GM10266 (cell line): ENCODE results near the gene SSU72.
"Not testable (repeated sequence)": the region's sequence is repeated elsewhere in the genome, so short reads cannot be mapped to it uniquely, and the experiment has no call there.

Experiments used
- DNase-seq: peaks from one replicate; pipeline ENCODE4 v3.0.0; 2012; ENCODE audit errors: extremely low spot score
- TF ChIP-seq, protein P1 (sequence below): IDR thresholded peaks from 2 replicates; pipeline ENCODE4 v1.5.1; 2012; ENCODE audit warnings: mild to moderate bottlenecking, low read depth; ENCODE audit not compliant: control insufficient read depth, insufficient read depth; ENCODE audit errors: missing control alignments

Gene SSU72

GRCh38 chr1:1531947-1532346, 42.7 kb downstream of the SSU72 start:
- TF ChIP-seq, protein P1, sequence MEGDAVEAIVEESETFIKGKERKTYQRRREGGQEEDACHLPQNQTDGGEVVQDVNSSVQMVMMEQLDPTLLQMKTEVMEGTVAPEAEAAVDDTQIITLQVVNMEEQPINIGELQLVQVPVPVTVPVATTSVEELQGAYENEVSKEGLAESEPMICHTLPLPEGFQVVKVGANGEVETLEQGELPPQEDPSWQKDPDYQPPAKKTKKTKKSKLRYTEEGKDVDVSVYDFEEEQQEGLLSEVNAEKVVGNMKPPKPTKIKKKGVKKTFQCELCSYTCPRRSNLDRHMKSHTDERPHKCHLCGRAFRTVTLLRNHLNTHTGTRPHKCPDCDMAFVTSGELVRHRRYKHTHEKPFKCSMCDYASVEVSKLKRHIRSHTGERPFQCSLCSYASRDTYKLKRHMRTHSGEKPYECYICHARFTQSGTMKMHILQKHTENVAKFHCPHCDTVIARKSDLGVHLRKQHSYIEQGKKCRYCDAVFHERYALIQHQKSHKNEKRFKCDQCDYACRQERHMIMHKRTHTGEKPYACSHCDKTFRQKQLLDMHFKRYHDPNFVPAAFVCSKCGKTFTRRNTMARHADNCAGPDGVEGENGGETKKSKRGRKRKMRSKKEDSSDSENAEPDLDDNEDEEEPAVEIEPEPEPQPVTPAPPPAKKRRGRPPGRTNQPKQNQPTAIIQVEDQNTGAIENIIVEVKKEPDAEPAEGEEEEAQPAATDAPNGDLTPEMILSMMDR: no peak
- DNase-seq: peak; percentile 11

DNA sequence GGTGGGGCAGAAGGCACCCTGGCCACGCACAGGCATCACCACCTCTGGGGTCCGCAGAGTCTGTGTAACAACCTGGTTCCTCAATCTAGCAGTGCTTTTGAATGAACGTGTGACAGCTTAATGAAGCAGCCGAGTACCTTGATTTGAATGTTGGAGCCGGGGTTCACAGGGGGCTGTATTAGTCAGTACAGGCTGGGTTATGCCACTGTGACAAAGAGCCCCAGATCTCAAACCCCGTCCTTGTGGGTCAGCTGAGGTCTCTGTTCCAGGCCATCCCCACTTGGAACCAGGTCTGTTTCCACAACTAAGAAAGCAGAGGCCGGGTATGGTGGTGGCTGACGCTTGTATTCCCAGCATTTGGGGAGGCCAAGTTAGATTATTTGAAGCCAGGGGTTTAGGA, 44.7 kb downstream of the SSU72 start:
- DNase-seq: no peak
- TF ChIP-seq, protein P1: no peak

DNA sequence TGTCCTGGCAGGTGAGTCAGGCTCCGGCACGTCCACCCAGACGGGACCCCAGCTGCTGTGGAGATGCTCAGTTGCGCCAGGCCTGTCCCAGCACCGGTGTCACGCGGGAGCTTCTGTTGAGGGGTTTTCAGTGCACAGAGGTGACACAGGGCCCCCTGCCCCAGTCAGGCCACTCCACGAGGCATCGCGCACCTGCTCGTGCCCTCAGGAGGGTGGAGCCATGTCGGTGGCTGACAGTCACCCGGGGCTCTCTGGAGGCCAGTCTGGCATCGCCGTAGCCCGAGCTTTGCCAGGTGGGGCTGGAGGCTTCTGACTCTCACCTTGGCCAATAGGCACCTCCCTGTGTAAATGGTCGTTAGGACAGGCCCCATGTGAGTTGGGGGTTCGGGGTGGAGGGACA, 45.3 kb downstream of the SSU72 start:
- DNase-seq: no peak
- TF ChIP-seq, protein P1: no peak

DNA sequence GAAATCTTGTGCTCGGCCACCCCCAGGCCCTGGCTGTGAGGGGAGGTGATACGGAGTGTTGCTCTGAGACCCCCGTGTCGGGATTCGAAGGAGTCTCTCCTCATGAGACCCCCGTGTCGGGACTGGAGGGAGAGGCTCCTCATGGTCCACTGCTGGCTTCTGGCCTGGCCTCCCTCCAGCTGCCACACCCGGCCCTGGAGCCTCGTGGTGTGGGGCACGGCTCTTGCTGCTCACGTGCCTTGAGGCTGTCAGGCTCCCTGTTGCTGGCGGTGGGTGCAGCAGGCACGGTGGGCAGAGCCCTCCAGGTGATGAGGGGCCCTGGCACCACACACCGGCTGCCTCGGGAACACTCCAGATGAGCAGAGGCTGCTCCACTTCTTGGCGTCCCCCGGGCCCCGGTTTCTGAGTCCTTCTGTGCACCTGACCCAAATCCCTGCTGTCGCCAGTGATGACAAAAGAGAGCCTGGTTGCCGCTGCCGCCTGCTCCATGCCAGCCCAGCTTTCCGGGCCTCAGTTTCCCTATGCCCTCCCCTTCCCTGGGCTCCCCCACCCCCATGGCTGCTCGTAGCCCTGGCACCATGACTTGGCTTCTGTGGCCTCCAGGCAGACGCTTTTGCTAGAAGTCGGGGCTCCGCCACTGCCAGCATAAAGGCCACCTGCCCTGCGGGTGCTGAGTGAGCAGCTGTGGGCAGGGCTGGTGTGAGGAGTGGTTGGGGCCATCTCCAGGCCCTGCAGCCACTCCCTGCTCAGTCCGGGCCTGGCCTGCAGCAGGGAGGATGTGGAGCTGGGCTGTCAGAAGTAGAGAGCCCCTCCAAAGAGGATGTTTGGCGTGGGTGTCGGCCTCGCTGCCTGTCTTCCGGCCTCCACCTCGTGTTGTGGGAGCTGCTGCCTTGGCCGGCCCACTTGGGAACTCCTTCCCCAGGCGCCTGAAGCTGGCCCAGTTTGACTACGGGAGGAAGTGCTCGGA, 46.1 kb downstream of the SSU72 start:
- peak; percentile 8 for DNase-seq
- TF ChIP-seq, protein P1: no peak

DNA sequence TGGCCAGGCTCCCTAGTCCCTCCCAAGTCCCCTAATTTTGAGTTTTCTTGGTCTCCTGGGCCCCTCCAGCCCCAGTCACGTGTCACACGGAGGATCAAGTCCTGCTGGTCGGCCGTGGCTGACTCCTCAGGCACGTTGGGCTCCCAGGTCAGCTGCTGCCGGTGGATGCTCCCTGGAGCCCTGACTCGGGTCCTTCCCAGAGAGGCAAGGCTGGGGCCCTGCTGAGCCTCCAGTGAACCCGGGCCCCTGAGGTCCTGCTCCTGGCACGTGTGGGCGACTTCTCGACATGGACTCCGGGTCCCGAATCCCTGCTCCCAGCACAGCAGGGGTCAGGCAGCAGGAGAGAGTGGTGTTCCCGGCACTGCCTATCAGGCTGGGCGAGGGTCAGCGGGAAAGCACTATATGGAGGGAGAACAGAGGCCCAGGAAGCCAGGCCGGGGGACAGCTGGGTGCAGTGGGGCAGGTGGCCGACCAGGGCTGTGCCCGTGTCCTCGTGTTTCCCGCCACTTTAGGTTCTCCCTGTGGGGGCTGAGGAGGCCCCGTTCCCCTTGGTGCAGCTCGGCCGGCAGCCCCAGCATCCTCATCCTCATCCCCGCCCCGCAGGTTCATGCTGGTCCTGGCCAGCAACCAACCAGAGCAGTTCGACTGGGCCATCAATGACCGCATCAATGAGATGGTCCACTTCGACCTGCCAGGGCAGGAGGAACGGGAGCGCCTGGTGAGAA, 47.4 kb downstream of the SSU72 start:
- TF ChIP-seq, protein P1: no peak
- DNase-seq: peak; percentile 7

DNA sequence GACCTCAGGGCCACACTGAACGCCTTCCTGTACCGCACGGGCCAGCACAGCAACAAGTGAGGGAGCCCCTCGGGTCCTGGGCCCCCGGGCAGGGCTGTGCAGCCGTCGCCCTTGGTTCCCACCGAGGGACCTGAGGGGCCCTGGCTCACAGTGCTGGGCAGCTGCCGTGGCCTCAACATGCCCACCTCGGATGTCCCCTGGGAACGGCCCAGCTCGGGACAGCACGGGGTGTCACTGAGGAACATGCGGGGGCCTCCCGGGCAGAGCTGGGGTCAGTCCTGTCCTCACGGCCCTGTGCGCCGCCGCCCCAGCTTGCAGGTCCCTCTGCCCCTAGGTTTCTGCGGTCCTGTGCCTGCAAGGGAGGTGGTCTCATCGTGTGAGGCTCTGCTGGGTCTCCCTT, 48.2 kb downstream of the SSU72 start:
- DNase-seq: not testable (repeated sequence)

GRCh38 chr1:1524750-1525383, 49.8 kb downstream of the SSU72 start:
- not testable (repeated sequence) for DNase-seq

DNA sequence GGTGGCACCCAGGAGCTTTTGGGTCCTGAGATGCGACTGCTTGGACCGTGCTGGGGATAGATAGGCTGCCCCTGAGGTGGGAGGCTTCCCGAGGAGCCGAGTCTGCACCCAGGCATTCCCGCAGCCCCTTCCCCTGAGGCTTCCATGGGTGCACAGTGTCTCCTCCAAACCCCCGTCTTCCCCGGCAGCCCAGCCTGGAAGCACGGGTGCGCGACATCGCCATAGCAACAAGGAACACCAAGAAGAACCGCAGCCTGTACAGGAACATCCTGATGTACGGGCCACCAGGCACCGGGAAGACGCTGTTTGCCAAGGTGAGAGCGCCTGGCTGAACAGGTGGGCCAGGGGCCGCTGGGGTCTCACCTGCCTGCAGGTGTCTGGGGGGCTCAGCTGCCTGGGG, 51.0 kb downstream of the SSU72 start:
- DNase-seq: peak; percentile 8

GRCh38 chr1:1523226-1523625, 51.4 kb downstream of the SSU72 start:
- not testable (repeated sequence) for DNase-seq

DNA sequence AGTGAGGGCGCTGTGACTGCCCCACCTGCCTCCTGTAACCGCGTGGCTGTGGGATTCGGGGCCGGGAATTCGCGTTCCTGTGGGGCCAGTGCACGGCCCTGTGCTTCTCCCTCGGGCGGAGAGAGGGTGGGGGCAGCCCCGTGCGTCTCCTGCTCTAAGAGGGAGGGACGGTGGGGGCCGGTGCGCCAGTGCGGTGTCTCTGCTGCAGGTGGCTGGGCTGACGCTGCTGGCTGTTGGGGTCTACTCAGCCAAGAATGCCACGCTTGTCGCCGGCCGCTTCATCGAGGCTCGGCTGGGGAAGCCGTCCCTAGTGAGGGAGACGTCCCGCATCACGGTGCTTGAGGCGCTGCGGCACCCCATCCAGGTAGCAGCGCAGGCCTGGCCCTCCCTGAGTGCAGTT, 52.1 kb downstream of the SSU72 start:
- not testable (repeated sequence) for DNase-seq
